ENCODE measurements around the gene EIF4A2.
"Not testable (repeated sequence)": the region's sequence is repeated elsewhere in the genome, so short reads cannot be mapped to it uniquely, and the experiment has no call there.

Gene EIF4A2

GRCh38 chr3:186784820-186785494 is 1.6 kb downstream of the EIF4A2 start:
- DNase-seq (ENCODE audit: low spot score) = no peak

DNA sequence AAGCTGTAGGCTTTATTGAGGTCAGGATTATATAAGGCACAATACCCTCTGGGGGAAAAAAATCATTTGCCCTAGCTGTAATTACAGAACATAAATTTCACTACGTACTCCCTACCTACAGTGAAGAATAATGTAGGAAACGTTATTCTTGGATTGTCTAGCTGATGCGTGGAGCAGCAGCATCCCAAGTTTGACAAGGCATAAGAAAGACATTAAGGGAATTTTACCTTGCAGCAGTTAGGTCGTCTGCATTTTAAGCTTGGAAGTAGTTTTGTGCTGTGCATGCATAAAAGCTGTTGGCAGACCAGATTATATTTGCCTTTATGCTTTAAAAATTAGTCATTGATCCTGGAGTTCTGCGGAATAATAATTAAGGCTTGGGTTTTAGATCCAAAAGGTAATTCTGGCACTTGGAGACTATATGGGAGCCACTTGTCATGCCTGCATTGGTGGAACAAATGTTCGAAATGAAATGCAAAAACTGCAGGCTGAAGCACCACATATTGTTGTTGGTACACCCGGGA is 2.2 kb downstream of the EIF4A2 start:
- DNase-seq (ENCODE audit: low spot score) = no peak

DNA sequence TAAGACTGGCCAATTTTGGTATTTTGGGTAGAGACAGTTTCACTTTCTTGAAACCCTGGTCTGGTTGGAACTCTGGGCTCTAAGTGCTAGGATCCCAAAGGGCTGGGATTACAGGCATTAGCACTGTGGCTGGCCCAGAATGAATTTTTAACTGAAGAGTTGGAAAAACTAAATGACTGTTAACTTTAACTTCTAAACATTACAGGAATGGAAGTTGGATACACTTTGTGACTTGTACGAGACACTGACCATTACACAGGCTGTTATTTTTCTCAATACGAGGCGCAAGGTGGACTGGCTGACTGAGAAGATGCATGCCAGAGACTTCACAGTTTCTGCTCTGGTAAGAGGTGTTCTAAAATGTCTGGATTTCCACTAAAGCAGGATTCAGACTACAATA is 3.5 kb downstream of the EIF4A2 start:
- no peak for DNase-seq (ENCODE audit: low spot score)

GRCh38 chr3:186787642-186788481 is 4.5 kb downstream of the EIF4A2 start:
- DNase-seq (ENCODE audit: low spot score) = no peak

- DNase-seq (ENCODE audit: low spot score) = no peak
Measured at GRCh38 chr3:186788482-186789370, 5.3 kb downstream of the EIF4A2 start.

DNA sequence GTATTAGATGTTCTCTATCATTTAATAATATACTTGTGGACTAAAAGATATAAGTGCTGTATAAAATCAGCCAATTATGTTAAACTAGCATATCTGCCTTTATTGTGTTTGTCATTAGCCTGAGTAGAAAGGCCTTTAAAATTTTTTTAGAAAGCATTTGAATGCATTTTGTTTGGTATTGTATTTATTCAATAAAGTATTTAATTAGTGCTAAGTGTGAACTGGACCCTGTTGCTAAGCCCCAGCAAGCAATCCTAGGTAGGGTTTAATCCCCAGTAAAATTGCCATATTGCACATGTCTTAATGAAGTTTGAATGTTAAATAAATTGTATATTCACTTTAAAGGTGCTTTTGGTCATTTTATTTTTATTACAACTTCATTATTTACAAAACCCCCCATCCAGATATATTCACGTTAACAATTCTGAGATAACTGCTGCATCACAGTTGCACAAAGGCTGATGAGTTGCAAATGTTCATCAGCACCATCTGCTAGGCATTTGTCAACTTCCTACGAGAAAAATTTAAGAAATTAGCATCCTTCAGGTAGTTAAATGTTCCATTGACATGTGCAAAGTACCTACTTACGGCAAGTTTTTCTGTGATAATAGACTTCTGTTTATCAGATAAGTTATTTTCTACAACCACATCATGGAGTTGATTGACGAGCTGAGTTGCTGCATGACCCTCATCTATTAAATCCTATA is 6.3 kb downstream of the EIF4A2 start:
- DNase-seq (ENCODE audit: low spot score) = no peak

- no peak for DNase-seq (ENCODE audit: low spot score)
Measured at GRCh38 chr3:186790261-186790981, 7.0 kb downstream of the EIF4A2 start.

- no peak for DNase-seq (ENCODE audit: low spot score)
Measured at GRCh38 chr3:186798239-186798874, 15.0 kb downstream of the EIF4A2 start.

- no peak for DNase-seq (ENCODE audit: low spot score)
Measured at GRCh38 chr3:186800285-186800684, 16.9 kb downstream of the EIF4A2 start.

DNA sequence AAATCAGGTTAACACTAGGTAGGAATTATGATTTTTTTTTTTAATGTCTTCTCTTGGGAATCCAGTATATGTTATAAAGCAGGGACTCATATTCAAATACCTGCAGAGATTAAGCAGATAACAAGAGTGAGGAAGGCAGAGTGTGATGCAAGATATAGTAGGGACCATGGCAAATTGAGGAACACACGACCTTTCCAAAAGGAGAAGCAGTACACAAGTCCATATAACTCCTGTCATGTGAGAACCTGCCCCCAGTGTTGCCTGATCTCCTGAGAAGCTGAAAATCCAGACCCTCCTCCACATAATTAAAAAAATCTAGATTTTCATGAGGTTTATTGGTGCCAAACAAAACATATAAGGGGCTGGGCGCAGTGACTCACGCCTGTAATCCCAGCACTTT is 19.3 kb downstream of the EIF4A2 start:
- no peak for DNase-seq (ENCODE audit: low spot score)

- not testable (repeated sequence) for DNase-seq (ENCODE audit: low spot score)
Measured at GRCh38 chr3:186803447-186803846, 20.1 kb downstream of the EIF4A2 start.

- peak; percentile 78 for DNase-seq (ENCODE audit: low spot score)
Measured at GRCh38 chr3:186806089-186807055, 23.0 kb downstream of the EIF4A2 start, which contains the start of gene RFC4. RFC4 (minus strand) TSS chr3:186806482; CDS start chr3:186804713, 1,769 bp downstream.

GRCh38 chr3:186807231-186807630 is 23.9 kb downstream of the EIF4A2 start:
- DNase-seq (ENCODE audit: low spot score) = no peak

- no peak for DNase-seq (ENCODE audit: low spot score)
Measured at GRCh38 chr3:186810336-186810996, 27.1 kb downstream of the EIF4A2 start.

DNA sequence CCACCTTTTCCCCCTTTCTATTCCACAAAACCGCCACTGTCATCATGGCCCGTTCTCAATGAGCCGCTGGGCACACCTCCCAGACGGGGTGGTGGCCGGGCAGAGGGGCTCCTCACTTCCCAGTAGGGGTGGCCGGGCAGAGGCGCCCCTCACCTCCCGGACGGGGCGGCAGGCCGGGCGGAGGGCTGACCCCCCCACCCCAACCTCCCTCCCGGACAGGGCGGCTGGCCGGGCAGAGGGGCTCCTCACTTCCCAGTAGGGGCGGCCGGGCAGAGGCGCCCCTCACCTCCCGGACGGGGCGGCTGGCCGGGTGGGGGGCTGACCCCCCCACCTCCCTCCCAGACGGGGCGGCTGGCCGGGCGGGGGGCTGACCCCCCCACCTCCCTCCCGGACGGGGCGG is 27.9 kb downstream of the EIF4A2 start:
- DNase-seq (ENCODE audit: low spot score) = not testable (repeated sequence)

- DNase-seq (ENCODE audit: low spot score) = no peak
Measured at GRCh38 chr3:186814100-186814499, 30.7 kb downstream of the EIF4A2 start.

GRCh38 chr3:186815435-186815834 is 32.1 kb downstream of the EIF4A2 start:
- DNase-seq (ENCODE audit: low spot score) = peak; percentile 63

GRCh38 chr3:186818516-186818915 is 35.1 kb downstream of the EIF4A2 start:
- no peak for DNase-seq (ENCODE audit: low spot score)

Data from COLO829 (cell line).